PC-9 (cell line): ENCODE measurements around the gene TFCP2L1. TPM values are rescaled to one million over a fixed set of nuclear protein-coding genes. Genes with fewer than 3 reads are reported as not detected.

Experiments
- BruUV-seq: library from RNA; stranded (reverse); fragments of 400-500 nt; replicated peaks from 2 replicates; lab custom pipeline; 2021; lab: Mats Ljungman, UMichigan
- CTCF ChIA-PET: fragments of 300-600 bp; sonication (Branson Sonifier 250); formaldehyde crosslinking; loops from one replicate; lab custom pipeline; 2022; ENCODE audit warnings: antibody characterized with exemption; lab: Charles Lee
- POLR2A ChIA-PET: fragments of 300-600 bp; sonication (Branson Sonifier 250); formaldehyde crosslinking; loops from one replicate; lab custom pipeline; 2022; ENCODE audit warnings: antibody characterized with exemption; ENCODE audit not compliant: unreplicated experiment; lab: Charles Lee
- DNase-seq, 2 experiments: peaks; one replicate each; pipeline versions ENCODE4 v3.0.0 to v3.0.0-alpha.2; 2015 to 2022; ENCODE audit warnings: mixed read lengths in 1 of 2
- H2AFZ ChIP-seq: fragments of 200-600 bp; sonication (generic); 2 replicates; pipeline ENCODE4 v1.8.1; 2017; ENCODE audit warnings: antibody characterized with exemption
- H3F3A ChIP-seq: fragments of 200-600 bp; sonication (generic); 2 replicates; pipeline ENCODE4 v1.8.1; 2017; ENCODE audit warnings: antibody characterized with exemption, mild to moderate bottlenecking, low read depth; ENCODE audit not compliant: insufficient read depth
- H3K27ac ChIP-seq: fragments of 200-600 bp; sonication (generic); 2 replicates; pipeline ENCODE4 v1.6.1; 2016; ENCODE audit warnings: mixed run types
- H3K27me3 ChIP-seq: fragments of 200-600 bp; sonication (generic); 2 replicates; pipeline ENCODE4 v1.6.1; 2016; ENCODE audit warnings: low read depth, mixed run types; ENCODE audit not compliant: insufficient read depth
- H3K36me3 ChIP-seq: fragments of 200-600 bp; sonication (generic); 2 replicates; pipeline ENCODE4 v1.6.1; 2016; ENCODE audit warnings: low read depth, mixed run types
- H3K4me1 ChIP-seq: fragments of 200-600 bp; sonication (generic); replicated peaks from 2 replicates; pipeline ENCODE4 v1.6.1; 2016; ENCODE audit warnings: mixed run types; ENCODE audit not compliant: insufficient read depth
- H3K4me2 ChIP-seq: fragments of 200-600 bp; sonication (generic); 2 replicates; pipeline ENCODE4 v1.6.1; 2017; ENCODE audit warnings: mixed run types
- H3K4me3 ChIP-seq: fragments of 200-600 bp; sonication (generic); 2 replicates; pipeline ENCODE4 v1.6.1; 2016; ENCODE audit warnings: mixed run types
- H3K79me2 ChIP-seq: fragments of 200-600 bp; sonication (generic); 2 replicates; pipeline ENCODE4 v1.6.1; 2017; ENCODE audit warnings: low read depth, mixed run types
- H3K9me2 ChIP-seq: fragments of 200-600 bp; sonication (generic); 2 replicates; pipeline ENCODE4 v1.8.1; 2017; ENCODE audit warnings: mild to moderate bottlenecking; ENCODE audit not compliant: insufficient read depth
- H3K9me3 ChIP-seq: fragments of 200-600 bp; sonication (generic); 2 replicates; pipeline ENCODE4 v1.8.1; 2016; ENCODE audit warnings: low read depth; ENCODE audit not compliant: insufficient read depth
- H4K20me1 ChIP-seq: fragments of 200-600 bp; sonication (generic); 2 replicates; pipeline ENCODE4 v1.8.1; 2017; ENCODE audit not compliant: insufficient read depth
- EZH2 ChIP-seq: fragments of 200-600 bp; sonication (generic); IDR thresholded peaks from 2 replicates; pipeline ENCODE4 v1.8.0; 2017; ENCODE audit warnings: antibody characterized with exemption, low read depth
- intact Hi-C: fragments of 100-400 bp; cut with micrococcal nuclease; formaldehyde crosslinking; loops from one replicate; pipeline ENCODE4 v1.10.0; 2022; ENCODE audit not compliant: unreplicated experiment
- total RNA-seq: library from RNA; stranded (reverse); gene quantifications from 2 replicates; pipeline ENCODE4 v1.2.3, GENCODE V29; 2021
- TF ChIP-seq, protein P1 (sequence below): fragments of 200-600 bp; sonication (generic); conservative IDR thresholded peaks from 2 replicates; pipeline ENCODE4 v1.6.1; 2017; ENCODE audit warnings: mixed run types, antibody characterized with exemption, mild to moderate bottlenecking, moderate library complexity

Gene TFCP2L1
- total RNA-seq, 1 experiment from 2014 or later, result 4.6 TPM

DNA sequence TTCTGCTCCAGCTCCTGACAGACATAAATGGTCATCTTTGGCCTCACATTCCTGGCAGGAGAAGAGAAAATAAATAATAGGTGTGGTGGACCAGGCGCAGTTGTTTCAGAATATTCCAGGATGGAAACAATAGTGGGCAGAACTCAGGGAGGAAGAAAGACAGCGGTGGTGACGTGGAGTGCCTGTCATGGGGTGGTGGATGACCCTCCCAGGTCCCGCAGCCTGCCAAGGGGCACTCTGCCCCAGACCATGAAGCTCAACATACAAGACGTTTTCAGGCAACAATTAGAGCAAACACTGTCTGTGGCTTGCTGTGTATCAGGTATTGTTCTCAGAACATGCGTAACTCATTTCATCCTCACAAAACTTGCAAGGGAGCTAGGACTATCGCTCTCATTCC lies 50.9 kb downstream of the TFCP2L1 start:
- intact Hi-C loops, result no loop called here
- CTCF ChIA-PET, result no interaction called here
- Histone ChIP-seq H3K9me2 (no peaks in the 10 kb centered on the region), H3K4me1 (no peaks in the 10 kb centered on the region), H3K27me3 (no peaks in the 10 kb centered on the region), H3K27ac (no peak overlapping the region), H3K79me2 (no peaks in the 10 kb centered on the region), H3K9me3 (no peaks in the 10 kb centered on the region), H3K4me2 (no peak overlapping the region), H3K36me3 (no peaks in the 10 kb centered on the region), H3K4me3 (no peak overlapping the region), H2AFZ (no peak overlapping the region), H3F3A (no peaks in the 10 kb centered on the region), H4K20me1 (no peaks in the 10 kb centered on the region)
- POLR2A ChIA-PET, result no interaction called here
- no TSS peak for BruUV-seq
- DNase-seq, result no peak
- TF ChIP-seq, protein P1, sequence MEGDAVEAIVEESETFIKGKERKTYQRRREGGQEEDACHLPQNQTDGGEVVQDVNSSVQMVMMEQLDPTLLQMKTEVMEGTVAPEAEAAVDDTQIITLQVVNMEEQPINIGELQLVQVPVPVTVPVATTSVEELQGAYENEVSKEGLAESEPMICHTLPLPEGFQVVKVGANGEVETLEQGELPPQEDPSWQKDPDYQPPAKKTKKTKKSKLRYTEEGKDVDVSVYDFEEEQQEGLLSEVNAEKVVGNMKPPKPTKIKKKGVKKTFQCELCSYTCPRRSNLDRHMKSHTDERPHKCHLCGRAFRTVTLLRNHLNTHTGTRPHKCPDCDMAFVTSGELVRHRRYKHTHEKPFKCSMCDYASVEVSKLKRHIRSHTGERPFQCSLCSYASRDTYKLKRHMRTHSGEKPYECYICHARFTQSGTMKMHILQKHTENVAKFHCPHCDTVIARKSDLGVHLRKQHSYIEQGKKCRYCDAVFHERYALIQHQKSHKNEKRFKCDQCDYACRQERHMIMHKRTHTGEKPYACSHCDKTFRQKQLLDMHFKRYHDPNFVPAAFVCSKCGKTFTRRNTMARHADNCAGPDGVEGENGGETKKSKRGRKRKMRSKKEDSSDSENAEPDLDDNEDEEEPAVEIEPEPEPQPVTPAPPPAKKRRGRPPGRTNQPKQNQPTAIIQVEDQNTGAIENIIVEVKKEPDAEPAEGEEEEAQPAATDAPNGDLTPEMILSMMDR, result no peak
- no peak for TF ChIP-seq EZH2

DNA sequence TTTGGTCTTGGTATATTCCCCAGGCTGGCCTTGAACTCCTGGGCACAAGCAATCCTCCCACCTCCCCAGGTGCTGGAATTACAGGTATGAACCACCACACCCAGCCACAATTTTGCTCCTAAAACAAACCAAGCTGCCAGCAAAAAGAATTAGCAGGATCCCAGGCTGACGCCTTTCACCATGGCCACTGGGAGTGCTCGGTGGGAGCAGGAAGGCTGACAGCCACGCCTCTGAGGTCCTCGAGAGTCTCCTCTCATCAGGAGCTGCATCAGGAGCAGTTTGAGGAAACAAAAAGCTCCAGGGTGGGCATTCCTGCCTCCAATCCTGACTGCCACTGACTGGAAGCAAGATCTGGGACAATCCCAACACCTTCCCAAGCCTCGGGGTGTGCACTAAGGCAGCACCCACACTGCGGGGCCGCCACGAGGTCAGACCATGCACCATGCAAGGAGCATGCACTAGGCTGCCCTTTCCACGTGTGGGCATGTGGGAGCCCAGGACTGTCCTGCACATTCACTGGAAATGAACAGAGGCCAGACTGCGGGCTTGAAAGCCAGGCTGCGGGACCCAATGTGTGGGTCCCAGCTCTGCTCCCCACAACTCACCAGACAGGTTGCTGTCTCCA lies 51.4 kb downstream of the TFCP2L1 start:
- TF ChIP-seq, protein P1, result no peak
- TF ChIP-seq EZH2, result no peak
- Histone ChIP-seq H3K27ac (no peak overlapping the region), H3K4me2 (no peak overlapping the region), H3K4me1 (no peaks in the 10 kb centered on the region), H2AFZ (no peak overlapping the region), H3K79me2 (no peaks in the 10 kb centered on the region), H3K9me3 (no peaks in the 10 kb centered on the region), H4K20me1 (no peaks in the 10 kb centered on the region), H3K4me3 (no peak overlapping the region), H3K27me3 (no peaks in the 10 kb centered on the region), H3F3A (no peaks in the 10 kb centered on the region), H3K36me3 (no peaks in the 10 kb centered on the region), H3K9me2 (no peaks in the 10 kb centered on the region)
- intact Hi-C loops, result no loop called here
- CTCF ChIA-PET, result no interaction called here
- no peak for DNase-seq
- POLR2A ChIA-PET, result no interaction called here
- BruUV-seq, result no TSS peak

DNA sequence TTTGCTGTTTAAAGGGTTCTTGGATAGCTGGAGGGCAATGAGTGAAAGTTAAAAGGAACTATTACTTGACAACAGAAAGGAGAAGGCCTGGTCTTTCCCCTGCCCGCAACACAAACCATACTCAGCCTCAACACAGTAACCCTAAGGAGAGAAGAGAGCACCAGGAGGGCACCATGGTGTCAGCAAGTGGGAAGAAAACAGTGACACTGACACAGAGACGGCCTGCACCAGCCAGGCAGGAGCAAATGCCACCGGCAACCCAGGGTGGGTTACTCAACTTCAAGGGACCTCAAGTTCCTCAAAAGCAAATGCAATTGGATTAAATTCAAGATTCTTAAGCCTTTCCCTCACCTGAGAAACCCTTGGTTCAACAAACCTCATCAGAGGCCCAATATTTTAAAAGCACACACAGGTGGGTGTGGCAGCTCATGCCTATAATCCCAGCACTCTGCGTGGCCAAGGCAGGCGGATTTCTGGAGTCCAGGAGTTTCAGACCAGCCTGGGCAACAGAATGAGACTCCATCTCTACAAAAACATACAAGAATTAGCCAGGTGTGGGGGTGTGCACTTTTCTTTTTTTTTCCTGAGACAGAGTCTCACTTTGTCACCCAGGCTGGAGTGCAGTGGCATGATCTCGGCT lies 52.3 kb downstream of the TFCP2L1 start:
- H3K36me3 ChIP-seq, result no peaks in the 10 kb centered on the region
- no peak overlapping the region for H3K27ac ChIP-seq
- intact Hi-C loops, result no loop called here
- no peak overlapping the region for H3K4me3 ChIP-seq
- BruUV-seq, result no TSS peak
- POLR2A ChIA-PET, result no interaction called here
- no peaks in the 10 kb centered on the region for H3F3A ChIP-seq
- H3K27me3 ChIP-seq, result no peaks in the 10 kb centered on the region
- no peaks in the 10 kb centered on the region for H3K9me2 ChIP-seq
- no peak for DNase-seq
- no peaks in the 10 kb centered on the region for H3K79me2 ChIP-seq
- TF ChIP-seq EZH2, result no peak
- TF ChIP-seq, protein P1, result no peak
- H3K9me3 ChIP-seq, result no peaks in the 10 kb centered on the region
- H4K20me1 ChIP-seq, result no peaks in the 10 kb centered on the region
- H2AFZ ChIP-seq, result no peak overlapping the region
- no peak overlapping the region for H3K4me2 ChIP-seq
- no peaks in the 10 kb centered on the region for H3K4me1 ChIP-seq
- CTCF ChIA-PET, result no interaction called here
